Caco-2 (cell line): ENCODE data around the gene RGS7BP. TPM values are rescaled to one million over a fixed set of nuclear protein-coding genes. Genes with fewer than 3 reads are reported as not detected.

ENCODE experiments used
- BruUV-seq: library from RNA; stranded (reverse); fragments of 400-500 nt; replicated peaks from 2 replicates; lab custom pipeline; 2021; lab: Mats Ljungman, UMichigan
- CTCF ChIA-PET: fragments of 300-600 bp; sonication (Branson Sonifier 250); formaldehyde crosslinking; loops from one replicate; lab custom pipeline; 2022; ENCODE audit warnings: antibody characterized with exemption; lab: Charles Lee
- POLR2A ChIA-PET: fragments of 300-600 bp; sonication (Branson Sonifier 250); formaldehyde crosslinking; loops from one replicate; lab custom pipeline; 2022; ENCODE audit warnings: antibody characterized with exemption; lab: Charles Lee
- DNase-seq, 2 experiments: peaks; one replicate each; pipeline versions ENCODE4 v3.0.0 to v3.0.0-alpha.2; 2020 to 2022
- H3K27me3 ChIP-seq: replicated peaks from 2 replicates; pipeline ENCODE4 v1.6.0; 2011; ENCODE audit warnings: low read length; ENCODE audit not compliant: control insufficient read depth, insufficient read depth
- H3K36me3 ChIP-seq: 2 replicates; pipeline ENCODE4 v1.5.1; 2011; ENCODE audit warnings: low read length; ENCODE audit not compliant: control insufficient read depth, insufficient read depth
- H3K4me1 ChIP-seq: fragments of 250-450 bp; sonication (Bioruptor Pico); 2 replicates; pipeline ENCODE4 v1.5.1; 2020; ENCODE audit warnings: mild to moderate bottlenecking
- H3K4me3 ChIP-seq: 2 replicates; pipeline ENCODE4 v1.5.1; 2011; ENCODE audit warnings: low read depth, mild to moderate bottlenecking, control low read depth, low read length
- H3K9me3 ChIP-seq: fragments of 250-450 bp; sonication (Bioruptor Pico); 2 replicates; pipeline ENCODE4 v1.5.1; 2020; ENCODE audit warnings: mild to moderate bottlenecking, moderate library complexity
- H3K27ac Mint-ChIP-seq: one replicate; pipeline ENCODE4 v1.8.0; 2022; ENCODE audit warnings: mixed read lengths; ENCODE audit not compliant: unreplicated experiment
- H3K27me3 Mint-ChIP-seq: one replicate; pipeline ENCODE4 v1.8.0; 2022; ENCODE audit warnings: mixed read lengths; ENCODE audit not compliant: insufficient read depth, unreplicated experiment
- H3K36me3 Mint-ChIP-seq: one replicate; pipeline ENCODE4 v1.8.0; 2022; ENCODE audit warnings: mild to moderate bottlenecking, mixed read lengths; ENCODE audit not compliant: insufficient read depth, unreplicated experiment
- H3K4me1 Mint-ChIP-seq: one replicate; pipeline ENCODE4 v1.8.0; 2022; ENCODE audit warnings: low read depth, mixed read lengths; ENCODE audit not compliant: unreplicated experiment
- H3K4me3 Mint-ChIP-seq: one replicate; pipeline ENCODE4 v1.8.0; 2022; ENCODE audit warnings: mild to moderate bottlenecking, moderate library complexity, mixed read lengths; ENCODE audit not compliant: unreplicated experiment
- H3K9me3 Mint-ChIP-seq: one replicate; pipeline ENCODE4 v1.8.0; 2022; ENCODE audit warnings: mixed read lengths; ENCODE audit not compliant: unreplicated experiment
- CTCF ChIP-seq, 2 experiments: fragments of 200-600 bp in 1 of 2; IDR thresholded peaks; 1 replicate in 1 of 2; 2 replicates in 1 of 2; pipeline versions ENCODE4 v1.5.1 to v1.8.0; 2011 to 2022; ENCODE audit warnings: antibody characterized with exemption in 1 of 2, control low read depth in 1 of 2, inconsistent platforms in 1 of 2, low read depth in 1 of 2, low read length in 1 of 2, mild to moderate bottlenecking in 1 of 2, moderate library complexity in 1 of 2; ENCODE audit not compliant: insufficient read depth in 1 of 2, severe bottlenecking in 1 of 2, unreplicated experiment in 1 of 2
- intact Hi-C: fragments of 100-400 bp; cut with micrococcal nuclease; formaldehyde crosslinking; loops from one replicate; pipeline ENCODE4 v1.10.0; 2022; ENCODE audit not compliant: unreplicated experiment
- total RNA-seq: library from RNA; stranded (reverse); gene quantifications from 2 replicates; pipeline ENCODE4 v1.2.3, GENCODE V29; 2022

Gene RGS7BP
- total RNA-seq, 1 experiment from 2014 or later: not detected

- H3K9me3 Mint-ChIP-seq: no peaks in the 10 kb centered on the region
- no peaks in the 10 kb centered on the region for H3K36me3 Mint-ChIP-seq
- no peak for TF ChIP-seq CTCF (IDR thresholded peaks at IDR 0.05; ENCODE audit: insufficient read depth in 1 of 2, low read depth in 1 of 2, low read length in 1 of 2, severe bottlenecking in 1 of 2, unreplicated experiment in 1 of 2)
- CTCF ChIA-PET: no interaction called here
- Histone ChIP-seq H3K4me3 (no peak overlapping the region), H3K4me1 (no peaks in the 10 kb centered on the region), H3K27me3 (no peaks in the 10 kb centered on the region), H3K36me3 (no peaks in the 10 kb centered on the region), H3K9me3 (0 out of 2 replicates have a peak, but pooled peaks cover under 1% of the 10 kb centered on the region)
- H3K27ac Mint-ChIP-seq: no peak overlapping the region
- POLR2A ChIA-PET: no interaction called here
- intact Hi-C loops: no loop called here
- H3K4me1 Mint-ChIP-seq: no peaks in the 10 kb centered on the region
- peaks cover 3% of the 10 kb centered on the region for H3K27me3 Mint-ChIP-seq
- no peak overlapping the region for H3K4me3 Mint-ChIP-seq
- no TSS peak for BruUV-seq
- DNase-seq: no peak
These were observed 126.4 kb downstream of the RGS7BP start for GRCh38 chr5:64632251-64632650.

- H3K9me3 Mint-ChIP-seq: no peaks in the 10 kb centered on the region
- H3K4me1 Mint-ChIP-seq: no peaks in the 10 kb centered on the region
- H3K4me3 ChIP-seq: no peak overlapping the region
- no peaks in the 10 kb centered on the region for H3K27me3 ChIP-seq
- H3K36me3 ChIP-seq: no peaks in the 10 kb centered on the region
- TF ChIP-seq CTCF (IDR thresholded peaks at IDR 0.05; ENCODE audit: insufficient read depth in 1 of 2, low read depth in 1 of 2, low read length in 1 of 2, severe bottlenecking in 1 of 2, unreplicated experiment in 1 of 2): peak; percentile 48 to 88
- no peak overlapping the region for H3K27ac Mint-ChIP-seq
- H3K36me3 Mint-ChIP-seq: no peaks in the 10 kb centered on the region
- no peak overlapping the region for H3K4me3 Mint-ChIP-seq
- no TSS peak for BruUV-seq
- intact Hi-C loops: loop anchor here (1.0 to 5.0 kb wide), 4 partner anchors 45 to 847 kb away; partner anchors contain the start of genes ADAMTS6, CWC27 and SREK1IP1
- ChIA-PET POLR2A (no interaction called here), CTCF (no interaction called here)
- no peaks in the 10 kb centered on the region for H3K9me3 ChIP-seq
- H3K27me3 Mint-ChIP-seq: peaks cover 9% of the 10 kb centered on the region
- no peaks in the 10 kb centered on the region for H3K4me1 ChIP-seq
- peak in 1 of 2 experiments; percentile 21 for DNase-seq
These were observed 129.3 kb downstream of the RGS7BP start for GRCh38 chr5:64634997-64635686.

- no peaks in the 10 kb centered on the region for H3K9me3 Mint-ChIP-seq
- POLR2A ChIA-PET: no interaction called here
- CTCF ChIA-PET: no interaction called here
These were observed 131.3 kb downstream of the RGS7BP start for GRCh38 chr5:64637144-64637543.

More at GRCh38 chr5:64637144-64637543, 131.3 kb downstream of the RGS7BP start:
- Mint-ChIP-seq H3K4me3 (no peak overlapping the region), H3K36me3 (no peaks in the 10 kb centered on the region), H3K27ac (no peak overlapping the region), H3K27me3 (peaks cover 9% of the 10 kb centered on the region), H3K4me1 (no peaks in the 10 kb centered on the region)
- intact Hi-C loops: loop anchor here (5.0 kb wide), 2 partner anchors 130 to 845 kb away; partner anchors contain the start of genes ADAMTS6, CWC27 and SREK1IP1
- H3K4me1 ChIP-seq: no peaks in the 10 kb centered on the region
- no peak overlapping the region for H3K4me3 ChIP-seq
- no peaks in the 10 kb centered on the region for H3K36me3 ChIP-seq
- no peak for DNase-seq
- no peak for TF ChIP-seq CTCF (IDR thresholded peaks at IDR 0.05; ENCODE audit: insufficient read depth in 1 of 2, low read depth in 1 of 2, low read length in 1 of 2, severe bottlenecking in 1 of 2, unreplicated experiment in 1 of 2)
- H3K27me3 ChIP-seq: no peaks in the 10 kb centered on the region
- H3K9me3 ChIP-seq: no peaks in the 10 kb centered on the region
- BruUV-seq: no TSS peak
